Measurements from ENCODE around the gene CD300LF. TPM values are rescaled to one million over a fixed set of nuclear protein-coding genes. Genes with fewer than 3 reads are reported as not detected.

The CD300LF gene
- total and polyA plus RNA-seq, 10 of the 15 experiments (the other 5 are each of a cell fraction or from before 2014, with no cell fraction given) = 0.15 TPM; not detected in 9

GRCh38 chr17:74682471-74683190, 30.1 kb downstream of the CD300LF start (continued):
- TF ChIP-seq E2F8 (IDR thresholded peaks at IDR 0.05; ENCODE audit: low read depth, partially characterized antibody) = no peak

GRCh38 chr17:74682028-74682427, 30.7 kb downstream of the CD300LF start:
- CTCF ChIA-PET = interaction anchor here (0.5 to 2.1 kb wide), 2 partner anchors 9 to 24 kb away, joined by 4 to 7 read pairs; no protein-coding TSS in a partner anchor
- no peak for TF ChIP-seq ZNF207 (IDR thresholded peaks at IDR 0.05; ENCODE audit: borderline replicate concordance)
- TF ChIP-seq YY1 (IDR thresholded peaks at IDR 0.05; ENCODE audit: low read depth, low read length) = no peak
- TF ChIP-seq CEBPB (IDR thresholded peaks at IDR 0.05; ENCODE audit: borderline replicate concordance in 1 of 2, low read depth in 2 of 2, low read length in 2 of 2) = no peak
- TF ChIP-seq STAT1 (conservative IDR thresholded peaks at IDR 0.05) = no peak
- no peak for TF ChIP-seq NR2C2 (IDR thresholded peaks at IDR 0.05; ENCODE audit: borderline replicate concordance, control insufficient read depth, insufficient read length, low read depth)
- TF ChIP-seq ZSCAN29 (IDR thresholded peaks at IDR 0.05) = no peak
- no peak for TF ChIP-seq WRNIP1 (IDR thresholded peaks at IDR 0.05; ENCODE audit: borderline replicate concordance, low read depth, low read length)
- no peak for TF ChIP-seq FOXM1 (IDR thresholded peaks at IDR 0.05; ENCODE audit: low read depth, low read length)
- no peak for TF ChIP-seq REST (IDR thresholded peaks at IDR 0.05; ENCODE audit: low read depth, low read length)
- no peak for TF ChIP-seq CTCF (IDR thresholded peaks at IDR 0.05 in 2 of 3, conservative IDR thresholded peaks at IDR 0.05 in 1 of 3; ENCODE audit: control insufficient read depth in 2 of 3, extremely low read depth in 1 of 3, insufficient read depth in 1 of 3, low read depth in 3 of 3, low read length in 3 of 3)

More at GRCh38 chr17:74682028-74682427, 30.7 kb downstream of the CD300LF start:
- Histone ChIP-seq H3K27me3 (replicated peaks in 1 of 2; ENCODE audit: control insufficient read depth in 2 of 2, insufficient read depth in 2 of 2, low read length in 1 of 2) (peaks cover 0 to 3% of the 10 kb centered on the region in 2 experiments; a peak in 2 of 4 replicates), H3K27ac (ENCODE audit: control insufficient read depth, insufficient read depth) (no peak overlapping the region), H3K9ac (ENCODE audit: control insufficient read depth, insufficient read depth, low read length) (no peak overlapping the region), H2AFZ (ENCODE audit: control insufficient read depth, low read depth, low read length) (no peak overlapping the region), H3K4me3 (no peak overlapping the region), H3K4me2 (ENCODE audit: control insufficient read depth, insufficient read depth) (no peak overlapping the region), H3K9me3 (replicated peaks; ENCODE audit: control insufficient read depth, insufficient read depth, low read length) (no peaks in the 10 kb centered on the region), H3K36me3 (ENCODE audit: control insufficient read depth in 2 of 2, insufficient read depth in 2 of 2, low read length in 1 of 2) (no peaks in the 10 kb centered on the region), H4K20me1 (ENCODE audit: control insufficient read depth, insufficient read depth) (no peaks in the 10 kb centered on the region), H3K79me2 (ENCODE audit: control insufficient read depth, insufficient read depth, low read length) (no peaks in the 10 kb centered on the region), H3K4me1 (ENCODE audit: control insufficient read depth, insufficient read depth, low read length) (0 out of 2 replicates have a peak, but pooled peaks cover 3% of the 10 kb centered on the region)
- ChIA-PET RAD21 (ENCODE audit: unreplicated experiment) (interaction anchor here (0.6 to 1.0 kb wide), 2 partner anchors 25 to 56 kb away, joined by 3 to 5 read pairs; no protein-coding TSS in a partner anchor), POLR2A (interaction anchor here (1.0 kb wide), 1 partner anchor 56 kb away, joined by 3 read pairs; no protein-coding TSS in a partner anchor), SMC1A (ENCODE audit: uncharacterized antibody, unreplicated experiment) (no interaction called here)
- 30% methylated on average over 6 of the region's 6 CpGs for WGBS (ENCODE audit: insufficient coverage, insufficient replicate concordance, low lambda C conversion rate, missing lambda C conversion rate)
- FAIRE-seq (no peak), ATAC-seq (no peak), DNase-seq (ENCODE audit: low read depth, low spot score) (no peak)
- no TSS peak for BruUV-seq (replicated peaks)
- intact Hi-C loops (cut with micrococcal nuclease; ENCODE audit: unreplicated experiment) = no loop called here
- in situ Hi-C loops (cut with MboI) = no loop called here
